Hematopoietic multipotent progenitor cell treated with erythropoietin and hydrocortisone succinate and interleukin-3 and kit ligand, for 17 days (in vitro differentiated cells): Measurements from ENCODE around the gene PRM2.
A peak's percentile ranks its signal among the peaks of the same experiment; 100 is the strongest.

Source experiments
- DNase-seq: peaks from one replicate; pipeline ENCODE4 v3.0.0-alpha.2; 2015; ENCODE audit warnings: low spot score

The PRM2 gene

GRCh38 chr16:11276143-11276895 is at the start of gene PRM2:
PRM2 (minus strand) TSS chr16:11276480; CDS start chr16:11276370, 110 bp downstream.
- DNase-seq = no peak

GRCh38 chr16:11325404-11326083 is 49.3 kb upstream of the PRM2 start:
- no peak for DNase-seq

GRCh38 chr16:11323551-11324336 is 47.5 kb upstream of the PRM2 start:
- DNase-seq = no peak

DNA sequence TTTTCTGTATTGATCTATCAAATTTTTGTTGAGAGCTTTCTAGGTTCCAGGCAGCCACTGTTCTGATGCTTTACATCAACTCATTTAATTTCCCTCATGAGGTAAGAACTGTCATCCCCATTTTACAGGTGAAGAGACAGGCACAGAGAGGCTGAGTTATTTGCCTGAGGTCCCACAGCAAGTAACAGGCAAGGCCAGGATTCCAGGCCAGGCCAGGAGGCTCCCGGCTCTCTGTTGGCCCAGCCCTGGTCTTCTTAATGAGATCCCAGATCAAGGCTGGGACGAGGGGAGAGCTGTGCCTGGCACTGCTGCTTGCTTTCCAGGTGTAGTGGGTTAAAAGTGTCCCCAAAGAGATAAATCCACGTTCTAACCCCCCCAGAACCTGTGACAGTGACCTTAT is 46.5 kb upstream of the PRM2 start:
- DNase-seq = no peak

GRCh38 chr16:11321662-11322061 is 45.4 kb upstream of the PRM2 start:
- DNase-seq = no peak

DNA sequence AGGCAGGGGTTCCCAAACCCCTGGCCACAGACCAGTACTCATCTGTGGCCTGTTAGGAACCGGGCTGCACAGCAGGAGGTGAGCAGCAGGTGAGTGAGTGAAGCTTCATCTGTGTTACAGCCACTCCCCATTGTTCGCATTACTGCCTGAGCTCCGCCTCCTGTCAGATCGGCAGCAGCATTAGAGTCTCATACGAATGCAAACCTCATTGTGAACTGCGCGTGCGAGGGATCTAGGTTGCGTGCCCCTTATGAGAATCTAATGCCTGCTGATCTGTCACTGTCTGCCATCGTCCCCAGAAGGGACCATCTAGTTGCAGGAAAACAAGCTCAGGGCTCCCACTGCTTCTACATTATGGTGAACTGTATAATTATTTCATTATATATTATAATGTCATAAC is 43.9 kb upstream of the PRM2 start:
- no peak for DNase-seq

DNA sequence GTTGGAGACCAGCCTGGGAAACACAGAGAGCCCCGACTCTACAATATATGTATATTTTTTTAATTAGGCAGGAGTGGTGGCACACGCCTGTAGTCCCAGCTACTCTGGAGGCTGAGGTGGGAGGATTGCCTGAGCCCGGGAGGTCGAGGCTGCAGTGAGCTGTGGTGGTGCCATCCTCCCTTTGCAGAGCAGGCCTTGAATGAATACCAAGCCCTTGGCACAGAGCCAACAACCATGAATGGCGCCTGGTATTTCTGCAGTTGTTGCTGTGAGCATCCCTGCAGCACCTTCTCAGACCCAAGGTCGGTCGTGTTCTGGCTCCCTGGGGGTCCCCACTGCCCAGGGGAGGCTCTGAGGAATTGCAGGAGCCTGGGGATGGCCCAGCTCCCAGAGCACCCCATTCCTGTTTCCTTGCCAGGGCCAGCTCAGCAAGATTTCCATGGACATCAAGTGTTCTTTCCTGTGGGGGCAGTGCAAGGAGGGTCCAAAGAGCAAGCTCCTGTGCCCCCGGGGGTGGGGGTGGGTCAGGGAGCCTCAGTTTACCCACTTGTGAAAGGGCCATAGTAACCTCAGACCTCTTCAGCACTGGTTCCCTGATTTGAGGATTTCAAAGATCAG is 43.4 kb upstream of the PRM2 start:
- DNase-seq = peak; percentile 47

DNA sequence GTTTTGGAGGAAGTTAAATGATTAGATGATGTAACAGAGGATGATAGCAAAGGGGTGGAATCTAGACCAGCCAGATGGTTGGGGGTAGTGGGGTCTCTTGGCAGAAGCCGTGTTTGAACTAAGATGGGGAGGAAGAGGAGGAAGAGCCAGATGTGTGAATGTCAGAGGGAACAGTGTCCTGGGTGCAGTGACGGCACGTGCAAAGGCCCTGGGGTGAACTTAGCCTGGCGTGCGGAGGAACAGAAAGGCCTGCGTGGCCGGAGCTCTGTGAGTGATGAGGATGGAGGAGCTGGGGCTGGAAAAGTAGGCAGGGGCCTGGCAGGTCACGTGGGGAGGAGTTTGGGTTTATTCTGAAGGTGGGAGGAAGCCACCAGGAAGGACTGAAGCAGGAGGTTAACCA is 42.5 kb upstream of the PRM2 start:
- no peak for DNase-seq

- DNase-seq = no peak
Measured at GRCh38 chr16:11316331-11317015, 40.2 kb upstream of the PRM2 start.

DNA sequence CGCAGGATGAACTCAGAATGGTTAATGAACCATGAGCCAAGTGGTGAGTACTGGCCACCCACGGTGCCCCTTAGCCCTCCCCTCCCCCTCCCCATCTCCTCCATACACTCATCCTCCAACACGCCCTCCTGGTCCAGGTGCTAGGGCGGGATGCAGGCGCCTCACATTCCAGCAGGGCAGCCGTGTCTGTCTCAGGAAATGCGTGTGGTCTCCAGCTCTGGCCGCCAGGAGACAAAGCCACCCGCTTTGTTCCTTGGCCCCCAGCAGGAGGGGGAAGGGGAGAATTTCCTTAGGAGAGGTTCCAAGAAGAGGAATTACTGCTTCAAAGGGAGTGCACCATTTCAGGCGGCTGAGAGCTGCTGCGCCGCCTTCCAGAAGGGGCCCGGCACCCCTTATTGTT is 39.2 kb upstream of the PRM2 start:
- no peak for DNase-seq

DNA sequence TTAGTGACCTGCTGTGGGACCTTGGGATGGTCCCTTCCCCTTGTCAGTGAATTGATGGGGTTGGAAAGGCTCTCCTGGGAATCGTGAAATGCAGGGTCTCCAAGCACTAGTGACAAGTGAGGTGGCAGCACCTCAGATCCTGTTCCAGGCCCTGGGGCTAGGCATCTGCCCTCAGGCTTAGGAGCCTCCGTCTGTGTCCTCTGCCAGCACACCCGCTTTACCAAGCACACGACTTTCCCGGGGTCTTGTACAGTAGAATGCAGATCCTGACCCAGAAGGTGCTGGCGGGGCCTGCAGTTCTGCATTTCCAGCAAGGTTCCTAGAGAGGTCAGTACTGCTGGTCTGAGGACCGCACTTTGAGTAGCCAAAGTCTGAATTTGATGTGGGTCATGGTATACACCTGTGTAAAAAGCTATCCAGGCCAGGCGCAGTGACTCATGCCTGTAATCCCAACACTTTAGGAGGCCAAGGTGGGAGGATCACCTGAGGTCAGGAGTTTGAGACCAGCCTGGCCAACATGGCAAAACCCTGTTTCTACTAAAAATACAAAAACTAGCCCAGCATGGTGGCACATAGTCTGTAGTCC is 38.1 kb upstream of the PRM2 start:
- no peak for DNase-seq

DNA sequence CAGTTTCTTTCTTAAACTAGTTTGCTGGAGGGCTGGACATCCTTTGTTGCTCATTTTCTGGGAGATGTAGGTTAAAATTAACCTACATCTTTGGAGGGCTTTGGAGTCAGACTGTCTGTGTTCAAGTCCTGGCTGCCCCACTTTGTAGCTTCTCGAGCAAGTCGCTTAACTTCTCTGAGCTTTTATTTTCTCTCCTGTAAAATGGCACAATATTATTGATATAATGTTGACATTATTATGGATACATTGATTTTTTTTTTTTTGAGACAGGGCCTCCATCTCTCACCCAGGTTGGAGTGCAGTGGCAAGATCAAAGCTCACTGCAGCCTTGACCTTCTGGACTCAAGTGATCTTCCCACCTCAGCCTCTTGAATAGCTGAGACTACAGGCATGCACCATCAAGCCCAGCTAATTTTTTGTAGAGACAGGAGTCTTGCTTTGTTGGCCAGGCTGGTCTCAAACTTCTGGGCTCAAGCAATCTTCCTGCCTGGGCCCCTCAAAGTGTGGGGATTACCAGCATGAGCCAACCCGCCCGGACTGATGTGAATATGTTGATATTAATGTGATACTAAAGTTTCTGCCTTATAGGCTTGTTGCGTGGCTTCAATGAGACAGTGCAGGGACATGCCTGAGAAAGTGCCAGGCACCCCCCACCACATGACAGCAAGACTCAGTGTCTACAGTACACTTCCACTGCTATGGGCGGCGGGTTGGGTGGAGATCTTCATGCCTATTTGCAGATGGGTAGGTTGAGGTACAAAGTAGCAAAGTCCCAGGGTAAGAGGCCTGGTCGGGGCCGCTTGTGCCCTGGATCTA is 37.4 kb upstream of the PRM2 start:
- DNase-seq = no peak

DNA sequence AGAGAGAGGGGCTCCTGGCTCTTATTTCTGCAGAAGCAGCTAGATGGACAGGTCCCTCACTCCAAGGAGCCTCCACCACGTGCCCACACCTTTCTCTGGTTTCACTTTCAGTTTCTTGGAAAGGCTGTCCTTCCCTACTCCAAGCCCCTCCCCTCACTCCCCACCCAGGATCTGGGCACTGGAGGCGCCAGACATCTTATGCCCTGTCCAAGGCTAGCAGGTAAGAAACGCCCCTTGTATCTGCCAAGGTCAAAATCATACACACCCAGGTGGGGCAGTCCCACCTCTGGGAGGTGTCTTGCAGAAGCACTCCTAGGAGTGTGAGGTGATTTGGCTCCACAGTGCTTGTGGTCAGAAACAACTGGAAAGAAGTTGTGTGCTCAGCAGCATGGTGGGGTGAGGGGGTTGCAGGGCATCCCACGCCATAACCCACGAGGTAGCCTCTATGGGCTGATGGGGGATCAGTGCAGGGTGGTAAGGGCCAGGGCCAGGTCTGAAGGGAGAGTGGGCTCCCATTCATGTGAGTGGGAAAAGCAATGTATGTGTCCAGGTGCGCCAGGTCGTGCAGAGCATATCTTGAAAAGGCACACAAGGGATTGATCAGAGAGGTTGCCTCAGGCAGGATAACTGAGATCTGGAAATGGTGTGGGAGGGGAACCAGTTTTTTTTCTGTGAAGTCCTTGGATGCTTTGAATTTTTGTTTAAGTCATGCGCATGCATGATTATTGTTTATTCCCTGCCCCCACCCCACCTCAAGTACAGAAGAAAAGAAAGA is 36.6 kb upstream of the PRM2 start:
- DNase-seq = no peak

DNA sequence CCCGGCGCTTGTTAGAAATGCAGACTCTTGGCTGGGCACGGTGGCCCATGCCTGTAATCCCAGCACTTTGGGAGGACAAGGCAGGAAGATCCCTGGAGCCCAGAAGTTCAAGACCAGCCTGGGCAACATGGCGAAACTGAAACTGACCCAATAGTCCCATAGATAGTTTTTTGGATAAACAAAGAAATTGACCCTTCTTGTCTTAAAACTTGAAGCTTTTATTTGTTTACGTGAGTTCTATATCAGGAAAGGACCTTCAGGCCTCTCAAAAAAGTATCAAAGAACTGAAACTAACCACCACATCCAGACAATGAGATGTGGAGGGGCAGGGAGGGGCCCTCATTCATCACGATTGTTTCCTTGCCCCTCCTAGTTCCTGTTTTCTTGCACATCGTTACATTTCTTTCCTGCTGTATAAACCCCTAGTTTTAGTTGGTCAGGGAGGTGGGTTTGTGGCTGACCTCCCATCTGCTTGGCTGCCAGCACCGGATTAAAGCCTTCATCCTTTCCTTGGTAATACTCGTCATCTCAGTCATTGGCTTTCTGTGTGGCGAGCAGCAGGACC is 34.8 kb upstream of the PRM2 start:
- DNase-seq = no peak

- DNase-seq = no peak
Measured at GRCh38 chr16:11310634-11310977, 34.3 kb upstream of the PRM2 start.

GRCh38 chr16:11309895-11310633 is 33.8 kb upstream of the PRM2 start:
- no peak for DNase-seq

DNA sequence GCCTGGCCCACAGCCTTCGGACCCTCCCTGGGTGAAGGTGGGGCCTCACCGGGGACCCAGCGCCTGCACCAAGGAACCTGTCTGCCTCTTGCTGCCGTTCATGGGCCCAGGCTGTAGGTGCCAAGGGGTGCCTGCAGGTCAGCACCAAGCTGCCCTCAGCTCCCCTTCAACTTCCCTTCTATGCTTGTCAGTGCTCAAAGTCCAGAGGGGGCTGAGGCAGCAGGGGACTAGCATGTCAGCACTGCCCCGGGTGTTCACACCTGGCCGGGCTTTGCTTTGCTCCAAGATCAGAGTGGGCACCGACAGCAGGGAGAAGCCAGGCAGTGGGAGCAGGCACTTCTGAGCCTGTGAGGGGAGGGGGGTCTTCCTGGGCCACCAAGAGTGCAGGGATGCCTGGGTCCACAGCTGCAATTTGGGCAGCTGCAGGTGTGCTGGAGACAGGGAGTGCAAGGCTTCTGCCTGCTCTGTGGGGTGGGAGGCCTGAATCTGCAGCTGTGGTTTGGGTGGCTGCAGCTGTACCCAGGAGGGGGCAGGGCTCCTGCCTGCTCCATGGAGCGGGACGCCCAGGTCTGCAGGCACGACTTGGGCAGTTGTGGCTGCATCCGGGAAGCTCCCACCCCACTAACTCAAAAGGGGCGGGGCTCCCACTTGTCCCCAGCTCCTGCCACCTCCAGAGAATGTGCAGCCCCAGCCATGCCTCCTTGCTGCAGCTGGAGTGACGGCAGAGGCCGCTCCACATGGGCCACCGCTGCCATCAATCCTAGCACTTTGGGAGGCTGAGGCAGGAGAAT is 32.4 kb upstream of the PRM2 start:
- DNase-seq = no peak
